Measurements from ENCODE around the gene PSORS1C2.

The PSORS1C2 gene

GRCh38 chr6:31131595-31131994 lies 7.3 kb downstream of the PSORS1C2 start:
- no peak overlapping the region for H3K27ac ChIP-seq (replicated peaks)
- H3K27me3 ChIP-seq (ENCODE audit: insufficient read depth, poor library complexity, severe bottlenecking) = peaks cover 5% of the 10 kb centered on the region
- TF ChIP-seq GABPA (IDR thresholded peaks at IDR 0.05; ENCODE audit: low read depth) (no peak), SPI1 (IDR thresholded peaks at IDR 0.05; ENCODE audit: borderline replicate concordance, low read depth) (no peak), POLR2AphosphoS5 (IDR thresholded peaks at IDR 0.05; ENCODE audit: low read depth) (no peak)
- TF ChIP-seq, protein P1, sequence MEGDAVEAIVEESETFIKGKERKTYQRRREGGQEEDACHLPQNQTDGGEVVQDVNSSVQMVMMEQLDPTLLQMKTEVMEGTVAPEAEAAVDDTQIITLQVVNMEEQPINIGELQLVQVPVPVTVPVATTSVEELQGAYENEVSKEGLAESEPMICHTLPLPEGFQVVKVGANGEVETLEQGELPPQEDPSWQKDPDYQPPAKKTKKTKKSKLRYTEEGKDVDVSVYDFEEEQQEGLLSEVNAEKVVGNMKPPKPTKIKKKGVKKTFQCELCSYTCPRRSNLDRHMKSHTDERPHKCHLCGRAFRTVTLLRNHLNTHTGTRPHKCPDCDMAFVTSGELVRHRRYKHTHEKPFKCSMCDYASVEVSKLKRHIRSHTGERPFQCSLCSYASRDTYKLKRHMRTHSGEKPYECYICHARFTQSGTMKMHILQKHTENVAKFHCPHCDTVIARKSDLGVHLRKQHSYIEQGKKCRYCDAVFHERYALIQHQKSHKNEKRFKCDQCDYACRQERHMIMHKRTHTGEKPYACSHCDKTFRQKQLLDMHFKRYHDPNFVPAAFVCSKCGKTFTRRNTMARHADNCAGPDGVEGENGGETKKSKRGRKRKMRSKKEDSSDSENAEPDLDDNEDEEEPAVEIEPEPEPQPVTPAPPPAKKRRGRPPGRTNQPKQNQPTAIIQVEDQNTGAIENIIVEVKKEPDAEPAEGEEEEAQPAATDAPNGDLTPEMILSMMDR (IDR thresholded peaks at IDR 0.05; ENCODE audit: insufficient read depth, low read length) = no peak
- TF ChIP-seq, protein P2, sequence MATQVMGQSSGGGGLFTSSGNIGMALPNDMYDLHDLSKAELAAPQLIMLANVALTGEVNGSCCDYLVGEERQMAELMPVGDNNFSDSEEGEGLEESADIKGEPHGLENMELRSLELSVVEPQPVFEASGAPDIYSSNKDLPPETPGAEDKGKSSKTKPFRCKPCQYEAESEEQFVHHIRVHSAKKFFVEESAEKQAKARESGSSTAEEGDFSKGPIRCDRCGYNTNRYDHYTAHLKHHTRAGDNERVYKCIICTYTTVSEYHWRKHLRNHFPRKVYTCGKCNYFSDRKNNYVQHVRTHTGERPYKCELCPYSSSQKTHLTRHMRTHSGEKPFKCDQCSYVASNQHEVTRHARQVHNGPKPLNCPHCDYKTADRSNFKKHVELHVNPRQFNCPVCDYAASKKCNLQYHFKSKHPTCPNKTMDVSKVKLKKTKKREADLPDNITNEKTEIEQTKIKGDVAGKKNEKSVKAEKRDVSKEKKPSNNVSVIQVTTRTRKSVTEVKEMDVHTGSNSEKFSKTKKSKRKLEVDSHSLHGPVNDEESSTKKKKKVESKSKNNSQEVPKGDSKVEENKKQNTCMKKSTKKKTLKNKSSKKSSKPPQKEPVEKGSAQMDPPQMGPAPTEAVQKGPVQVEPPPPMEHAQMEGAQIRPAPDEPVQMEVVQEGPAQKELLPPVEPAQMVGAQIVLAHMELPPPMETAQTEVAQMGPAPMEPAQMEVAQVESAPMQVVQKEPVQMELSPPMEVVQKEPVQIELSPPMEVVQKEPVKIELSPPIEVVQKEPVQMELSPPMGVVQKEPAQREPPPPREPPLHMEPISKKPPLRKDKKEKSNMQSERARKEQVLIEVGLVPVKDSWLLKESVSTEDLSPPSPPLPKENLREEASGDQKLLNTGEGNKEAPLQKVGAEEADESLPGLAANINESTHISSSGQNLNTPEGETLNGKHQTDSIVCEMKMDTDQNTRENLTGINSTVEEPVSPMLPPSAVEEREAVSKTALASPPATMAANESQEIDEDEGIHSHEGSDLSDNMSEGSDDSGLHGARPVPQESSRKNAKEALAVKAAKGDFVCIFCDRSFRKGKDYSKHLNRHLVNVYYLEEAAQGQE (IDR thresholded peaks at IDR 0.05; ENCODE audit: insufficient replicate concordance, low read depth) = no peak
- no peak for DNase-seq (ENCODE audit: low read depth in 1 of 2, low spot score in 1 of 2)
- H3K4me3 ChIP-seq (replicated peaks; ENCODE audit: insufficient read depth, low read length) = no peak overlapping the region

- Histone ChIP-seq H3K27me3 (ENCODE audit: insufficient read depth, poor library complexity, severe bottlenecking) (peaks cover 5% of the 10 kb centered on the region), H3K27ac (replicated peaks) (no peak overlapping the region), H3K4me3 (replicated peaks; ENCODE audit: insufficient read depth, low read length) (no peak overlapping the region)
- TF ChIP-seq, protein P2 (IDR thresholded peaks at IDR 0.05; ENCODE audit: insufficient replicate concordance, low read depth) = no peak
- TF ChIP-seq SPI1 (IDR thresholded peaks at IDR 0.05; ENCODE audit: borderline replicate concordance, low read depth) (no peak), POLR2AphosphoS5 (IDR thresholded peaks at IDR 0.05; ENCODE audit: low read depth) (no peak), GABPA (IDR thresholded peaks at IDR 0.05; ENCODE audit: low read depth) (no peak)
- TF ChIP-seq, protein P1 (IDR thresholded peaks at IDR 0.05; ENCODE audit: insufficient read depth, low read length) = no peak
- DNase-seq (ENCODE audit: low read depth in 1 of 2, low spot score in 1 of 2) = no peak
Observed at GRCh38 chr6:31130751-31131150, 8.1 kb downstream of the PSORS1C2 start.

DNA sequence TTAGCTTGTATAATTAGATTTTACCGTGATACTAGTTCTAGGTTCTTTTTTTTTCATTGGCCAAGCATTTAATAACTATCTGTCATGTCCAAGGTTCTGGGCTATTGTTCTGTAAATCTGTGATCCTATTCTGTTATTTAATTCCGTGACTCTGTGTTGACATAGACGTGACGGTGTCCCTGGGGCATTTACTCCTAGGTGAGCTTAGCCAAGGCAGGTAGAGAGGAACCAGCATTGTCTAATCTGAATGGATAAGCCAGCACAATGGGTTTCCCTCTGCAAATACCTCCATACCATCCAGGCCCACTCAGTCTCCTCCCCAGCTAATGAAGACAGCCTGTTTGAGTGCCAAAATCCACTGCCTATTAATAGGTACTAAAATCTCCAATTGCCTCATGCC lies 9.7 kb downstream of the PSORS1C2 start:
- TF ChIP-seq, protein P1 (IDR thresholded peaks at IDR 0.05; ENCODE audit: insufficient read depth, low read length) = no peak
- TF ChIP-seq GABPA (IDR thresholded peaks at IDR 0.05; ENCODE audit: low read depth) (no peak), SPI1 (IDR thresholded peaks at IDR 0.05; ENCODE audit: borderline replicate concordance, low read depth) (no peak), POLR2AphosphoS5 (IDR thresholded peaks at IDR 0.05; ENCODE audit: low read depth) (no peak)
- TF ChIP-seq, protein P2 (IDR thresholded peaks at IDR 0.05; ENCODE audit: insufficient replicate concordance, low read depth) = no peak
- DNase-seq (ENCODE audit: low read depth in 1 of 2, low spot score in 1 of 2) = no peak
- Histone ChIP-seq H3K27me3 (ENCODE audit: insufficient read depth, poor library complexity, severe bottlenecking) (peaks cover 5% of the 10 kb centered on the region), H3K27ac (replicated peaks) (no peak overlapping the region), H3K4me3 (replicated peaks; ENCODE audit: insufficient read depth, low read length) (no peak overlapping the region)
